ENCODE data around the gene BCAS1.

The BCAS1 gene

DNA sequence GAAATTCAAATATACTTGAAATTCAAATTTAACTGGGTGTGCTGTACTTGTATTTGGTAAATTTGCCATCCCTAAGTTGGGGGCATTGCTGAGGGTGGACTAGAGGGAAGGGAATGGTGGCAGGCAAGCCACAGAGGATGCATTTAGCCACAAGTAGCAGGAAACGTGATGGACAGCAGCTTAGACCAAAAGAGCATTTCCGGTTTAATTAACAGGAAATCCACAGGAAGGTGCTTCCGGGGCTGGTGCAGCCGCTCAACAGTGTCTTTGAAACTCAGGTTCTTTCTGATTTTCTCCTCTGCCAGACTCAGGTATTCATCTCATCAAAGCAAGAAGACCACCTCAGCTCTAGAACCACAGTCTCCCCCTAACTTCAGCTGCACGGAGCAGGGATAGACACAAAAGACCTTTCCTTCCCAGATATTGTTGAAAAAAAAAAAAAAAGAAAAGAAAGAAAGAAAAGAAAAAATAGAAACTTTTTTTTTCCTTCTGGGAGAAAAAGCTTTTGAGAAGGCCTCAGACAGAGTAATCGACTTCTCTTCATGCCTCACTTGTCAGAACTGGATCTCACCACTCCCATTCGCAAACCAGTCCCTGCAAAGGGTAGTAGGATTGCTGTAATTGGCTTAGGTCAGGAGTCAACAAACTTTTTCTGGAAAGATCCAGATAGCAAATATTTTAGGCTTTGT is 8.0 kb upstream of the BCAS1 start:
- no peak for DNase-seq (ENCODE audit: low read depth in 2 of 2)

DNA sequence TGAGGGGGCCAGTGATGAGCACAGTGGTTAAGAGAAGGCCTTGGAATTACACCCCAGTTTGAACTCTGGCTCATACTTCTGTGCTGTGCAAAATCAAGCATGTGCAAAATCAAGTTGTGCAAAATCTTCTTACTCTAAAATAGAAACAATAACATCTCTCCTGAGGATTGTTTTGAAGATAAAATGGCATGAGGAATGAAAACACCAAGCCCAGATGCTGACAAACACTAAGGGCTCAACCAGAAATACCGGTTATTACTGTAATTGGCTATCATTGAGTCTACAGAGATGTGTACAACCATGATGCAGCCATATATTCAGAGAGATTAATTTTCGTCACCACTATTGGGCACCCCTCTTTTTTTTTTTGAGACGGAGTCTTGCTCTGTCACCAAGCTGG is 5.9 kb upstream of the BCAS1 start:
- DNase-seq (ENCODE audit: low read depth in 2 of 2), result no peak

DNA sequence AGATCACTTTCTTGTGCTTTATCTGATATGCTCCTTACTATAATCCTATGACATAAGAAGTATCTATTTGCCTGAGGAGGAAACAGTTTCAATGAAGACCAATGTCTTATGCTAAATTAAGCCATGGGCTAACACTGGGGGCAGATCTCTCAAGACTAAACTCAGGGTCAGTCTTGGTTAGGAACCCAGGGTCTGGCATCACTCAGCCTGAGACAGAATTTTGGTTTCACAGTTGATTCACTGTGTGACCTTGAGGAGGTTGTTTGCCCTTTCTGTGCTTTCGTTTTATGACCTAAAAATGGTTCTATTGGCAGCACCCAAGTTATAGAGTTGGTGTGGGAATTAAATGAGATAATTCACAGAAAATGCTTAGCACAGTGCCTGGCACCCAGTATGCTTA is 4.9 kb upstream of the BCAS1 start:
- no peak for DNase-seq (ENCODE audit: low read depth in 2 of 2)

DNA sequence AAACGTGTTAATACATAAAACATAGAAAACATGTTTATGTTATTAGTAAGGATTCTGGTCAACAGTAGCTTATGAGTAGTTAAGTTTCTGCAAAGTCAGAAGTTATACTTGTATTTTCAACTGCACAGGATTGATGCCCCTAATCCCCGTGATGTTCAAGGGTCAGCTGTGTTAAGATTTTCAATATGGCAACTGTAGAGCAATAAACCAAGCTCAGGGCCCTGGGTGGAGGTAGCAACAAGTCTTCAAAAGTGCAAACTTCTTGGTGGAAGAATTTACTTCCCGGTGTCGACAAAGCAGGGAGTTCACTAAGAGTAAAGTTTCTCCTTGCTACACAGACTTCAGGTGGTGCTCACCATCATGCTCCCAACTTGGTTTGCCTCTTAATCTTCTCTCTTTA is 4.1 kb upstream of the BCAS1 start:
- DNase-seq (ENCODE audit: low read depth in 2 of 2), result no peak

DNA sequence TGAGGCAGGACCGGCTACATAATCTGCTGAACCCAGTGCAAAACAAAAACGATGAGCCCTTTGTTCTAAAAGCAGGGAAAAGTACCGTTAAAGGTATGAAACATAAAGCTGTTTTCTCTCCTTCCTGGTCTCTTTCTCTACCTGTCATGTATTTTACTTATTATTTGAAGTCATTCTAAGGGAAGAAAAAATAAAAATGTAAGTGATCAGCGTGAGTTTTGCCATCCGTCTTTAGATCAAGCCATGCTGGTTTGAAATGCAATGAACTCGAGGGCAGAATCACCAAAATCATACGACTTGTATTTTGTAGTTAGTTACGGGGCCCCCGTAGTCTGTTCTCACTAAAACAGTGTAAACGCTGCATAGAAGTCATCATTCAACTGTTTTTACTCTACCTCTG is 2.9 kb upstream of the BCAS1 start:
- no peak for DNase-seq (ENCODE audit: low read depth in 2 of 2)

DNA sequence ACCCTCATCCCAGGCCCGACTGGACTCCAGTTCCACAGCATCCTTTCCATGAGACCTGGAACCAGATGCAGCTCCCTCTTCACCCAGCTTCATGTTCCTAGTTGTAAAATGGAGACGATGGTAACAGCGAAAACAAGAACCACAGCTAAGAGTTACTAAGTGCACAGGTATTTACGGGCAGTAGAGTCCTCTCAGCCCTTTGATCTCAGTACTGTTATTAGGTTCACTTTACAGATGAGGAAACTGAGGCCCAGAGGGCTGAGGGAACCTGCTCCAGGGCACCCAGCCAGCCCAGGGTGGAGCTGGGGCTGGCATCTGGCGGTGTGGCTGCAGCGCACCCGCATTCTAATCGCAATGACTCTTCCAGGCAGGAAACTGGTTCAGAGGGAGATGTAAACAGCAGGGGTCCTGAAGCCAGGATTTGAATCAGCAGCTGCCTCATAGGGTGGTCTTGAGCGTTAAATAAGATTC is 858 bp downstream of the BCAS1 start:
- no peak for DNase-seq (ENCODE audit: low read depth in 2 of 2)

DNA sequence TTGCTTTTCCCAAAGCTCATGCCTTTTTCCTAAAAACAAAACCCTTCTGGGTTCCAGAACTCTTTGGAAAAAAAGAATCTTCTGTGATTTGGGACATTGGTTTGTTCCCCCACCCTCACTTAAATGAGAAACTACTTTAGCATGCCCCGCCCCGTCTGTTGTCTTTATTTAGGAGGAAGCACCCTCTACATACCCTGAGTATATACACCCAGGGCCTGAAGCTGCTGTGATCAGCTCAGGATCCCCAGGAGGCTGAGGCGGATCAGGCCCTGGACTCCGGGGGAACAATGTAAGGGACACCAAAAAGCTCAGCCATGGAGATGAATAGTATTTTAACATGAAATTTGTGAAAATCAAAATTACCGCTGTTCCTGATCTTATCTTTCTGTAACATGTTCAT is 1.4 kb downstream of the BCAS1 start:
- no peak for DNase-seq (ENCODE audit: low read depth in 2 of 2)

DNA sequence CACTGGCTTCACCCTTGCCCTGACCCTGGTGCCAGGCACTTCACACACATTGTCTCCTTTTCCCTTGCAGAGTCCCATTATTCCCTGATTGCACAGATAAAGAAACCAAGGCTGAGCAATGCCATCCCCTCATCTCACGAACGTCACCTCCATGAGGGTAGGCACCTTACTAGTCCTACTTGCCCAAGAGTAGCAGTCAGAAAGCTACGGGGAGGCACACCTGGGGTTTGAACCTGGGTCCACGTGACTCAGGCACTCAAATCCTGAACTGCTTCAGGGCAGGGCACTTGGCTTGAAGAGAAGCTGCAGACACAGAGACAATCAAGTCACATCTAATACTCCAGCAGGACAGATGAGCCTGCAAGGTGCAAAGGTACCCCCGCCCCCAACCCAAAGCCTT is 1.9 kb downstream of the BCAS1 start:
- DNase-seq (ENCODE audit: low read depth in 2 of 2), result no peak

DNA sequence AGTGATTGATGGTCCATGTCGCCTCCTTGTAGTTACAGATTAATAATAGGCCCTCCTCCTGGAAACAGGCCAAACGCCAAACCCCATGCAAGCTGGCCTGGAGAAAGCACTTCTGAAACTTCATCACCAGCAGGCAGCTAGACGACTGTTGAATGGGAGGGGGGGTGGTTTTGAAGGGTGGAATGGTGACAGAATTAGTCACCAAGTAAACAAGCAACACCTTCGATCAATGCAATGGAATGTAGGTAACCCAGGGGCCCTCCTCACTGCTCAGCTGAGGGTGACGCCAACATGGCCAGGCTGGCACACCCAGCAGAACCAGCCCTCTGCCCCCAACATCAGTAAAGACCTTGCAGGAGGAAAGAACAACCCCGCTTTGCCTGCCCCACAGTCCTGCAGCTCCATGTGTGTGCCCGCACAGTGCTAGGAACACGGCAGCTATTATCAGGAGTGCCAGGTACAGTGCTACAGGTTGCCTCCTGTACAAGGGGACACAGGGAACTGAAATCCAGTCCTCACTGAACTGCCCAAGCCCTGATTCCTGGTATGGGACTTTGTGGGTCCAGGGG is 2.7 kb downstream of the BCAS1 start:
- no peak for DNase-seq (ENCODE audit: low read depth in 2 of 2)

DNA sequence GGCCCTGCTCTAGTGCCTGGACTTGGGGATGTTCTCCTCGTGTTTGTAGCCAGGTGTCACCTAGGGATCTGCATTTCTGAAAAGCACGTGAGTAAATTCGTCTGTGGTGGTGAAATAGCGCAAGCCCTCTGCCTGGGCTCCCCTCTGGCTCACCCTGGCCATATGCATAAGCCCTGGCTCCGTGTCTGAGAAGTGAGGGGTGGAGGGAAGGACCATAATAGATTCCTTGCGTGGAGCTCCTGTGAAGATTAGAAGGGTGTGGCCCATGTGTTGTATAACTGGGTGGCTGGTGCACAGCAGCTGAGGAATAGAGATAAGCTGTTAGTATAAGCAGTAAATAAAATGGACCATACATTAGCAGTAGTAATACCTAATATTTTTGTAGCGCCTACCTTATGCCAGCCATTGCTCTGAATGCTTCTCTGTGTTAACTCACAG is 4.8 kb downstream of the BCAS1 start:
- no peak for DNase-seq (ENCODE audit: low read depth in 2 of 2)

DNA sequence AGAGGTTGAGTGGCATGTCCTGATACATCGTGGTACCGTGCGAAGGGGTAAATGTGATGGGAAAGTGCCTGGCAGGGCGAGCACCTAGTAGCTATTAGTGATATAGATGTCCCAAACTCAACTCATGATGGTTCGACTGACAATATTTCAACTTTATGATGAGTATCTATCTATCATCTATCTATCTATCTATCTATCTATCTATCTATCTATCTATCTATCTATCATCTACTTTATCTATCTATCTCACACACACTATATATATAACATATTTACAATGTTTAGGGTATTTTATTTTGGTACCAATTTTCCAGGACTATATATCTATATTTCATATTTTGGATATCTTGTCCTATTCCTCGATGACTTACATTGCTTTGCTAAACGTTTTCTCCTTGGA is 5.5 kb downstream of the BCAS1 start:
- no peak for DNase-seq (ENCODE audit: low read depth in 2 of 2)

DNA sequence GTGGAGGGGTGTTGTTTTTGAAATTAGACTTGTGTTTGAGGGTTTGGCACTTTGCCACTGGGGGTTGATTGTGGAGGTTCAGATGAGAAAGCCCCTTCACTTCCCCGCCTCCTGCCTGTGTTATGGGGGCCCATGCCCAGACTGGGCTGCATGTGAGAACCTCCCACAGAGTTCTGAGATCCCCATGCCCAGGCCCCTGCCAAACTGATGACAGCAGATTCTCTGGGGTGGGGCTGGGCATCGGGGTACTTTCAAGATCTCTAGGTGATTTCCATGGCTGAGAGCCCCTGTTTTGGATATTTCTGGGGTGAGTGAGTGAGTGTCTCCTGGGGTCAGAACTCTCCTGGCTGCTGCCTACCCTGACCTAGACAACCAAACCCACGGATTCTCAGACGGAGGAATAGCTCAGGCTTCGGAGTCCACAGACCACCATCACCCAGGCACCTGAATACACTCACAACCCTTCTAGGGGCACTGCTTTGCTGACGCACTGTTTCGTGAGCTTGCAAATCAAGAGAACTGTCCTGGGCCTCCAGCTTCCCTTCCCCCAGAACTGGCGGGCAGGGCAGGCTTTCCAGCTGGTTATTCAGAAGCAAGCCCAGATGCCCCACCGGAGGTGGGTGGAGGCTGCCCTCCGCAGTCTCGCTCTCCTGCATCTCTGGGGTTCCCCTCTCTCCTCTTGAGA is 6.3 kb downstream of the BCAS1 start:
- no peak for DNase-seq (ENCODE audit: low read depth in 2 of 2)

DNA sequence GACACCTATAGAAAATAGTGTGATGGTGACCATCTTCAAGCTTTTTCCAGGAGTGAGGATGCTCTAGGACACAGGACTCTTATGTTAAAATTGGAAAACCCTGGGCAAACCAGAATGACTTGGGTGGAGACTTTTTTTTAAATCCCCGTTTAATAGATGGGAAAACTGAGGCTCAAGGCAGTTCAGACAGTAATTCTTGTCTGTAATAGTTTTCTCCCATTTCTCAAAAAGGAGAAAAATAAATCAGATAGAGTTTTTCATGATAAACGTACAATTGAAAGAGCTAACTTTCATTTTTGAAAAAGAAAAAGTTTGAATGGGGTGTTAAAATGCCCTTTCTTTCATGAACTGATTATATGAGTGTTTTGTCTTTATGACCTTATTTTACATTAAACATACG is 6.8 kb downstream of the BCAS1 start:
- DNase-seq (ENCODE audit: low read depth in 2 of 2), result no peak

DNA sequence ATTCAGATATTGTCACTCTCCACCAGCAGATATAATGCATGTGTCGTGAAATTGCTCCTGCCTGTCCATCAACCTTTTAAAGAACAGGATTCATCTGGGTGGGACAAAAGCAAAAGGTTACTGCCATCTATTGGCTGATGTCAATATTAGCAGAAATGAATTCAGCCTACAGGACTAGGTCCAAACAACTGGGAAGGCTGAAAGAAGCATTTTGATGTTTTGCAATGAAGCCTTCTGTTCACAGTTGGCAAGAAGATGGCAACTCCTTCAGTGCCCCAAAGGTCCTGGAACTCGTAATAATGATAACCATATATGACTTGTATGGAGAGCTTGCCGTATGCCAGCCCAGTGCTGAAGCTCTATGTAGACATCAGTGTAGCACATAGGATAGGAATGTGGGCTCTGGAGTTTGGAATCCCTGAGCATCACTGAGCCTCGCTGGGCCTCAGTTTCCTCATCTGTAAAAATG is 7.5 kb downstream of the BCAS1 start:
- DNase-seq (ENCODE audit: low read depth in 2 of 2), result no peak

DNA sequence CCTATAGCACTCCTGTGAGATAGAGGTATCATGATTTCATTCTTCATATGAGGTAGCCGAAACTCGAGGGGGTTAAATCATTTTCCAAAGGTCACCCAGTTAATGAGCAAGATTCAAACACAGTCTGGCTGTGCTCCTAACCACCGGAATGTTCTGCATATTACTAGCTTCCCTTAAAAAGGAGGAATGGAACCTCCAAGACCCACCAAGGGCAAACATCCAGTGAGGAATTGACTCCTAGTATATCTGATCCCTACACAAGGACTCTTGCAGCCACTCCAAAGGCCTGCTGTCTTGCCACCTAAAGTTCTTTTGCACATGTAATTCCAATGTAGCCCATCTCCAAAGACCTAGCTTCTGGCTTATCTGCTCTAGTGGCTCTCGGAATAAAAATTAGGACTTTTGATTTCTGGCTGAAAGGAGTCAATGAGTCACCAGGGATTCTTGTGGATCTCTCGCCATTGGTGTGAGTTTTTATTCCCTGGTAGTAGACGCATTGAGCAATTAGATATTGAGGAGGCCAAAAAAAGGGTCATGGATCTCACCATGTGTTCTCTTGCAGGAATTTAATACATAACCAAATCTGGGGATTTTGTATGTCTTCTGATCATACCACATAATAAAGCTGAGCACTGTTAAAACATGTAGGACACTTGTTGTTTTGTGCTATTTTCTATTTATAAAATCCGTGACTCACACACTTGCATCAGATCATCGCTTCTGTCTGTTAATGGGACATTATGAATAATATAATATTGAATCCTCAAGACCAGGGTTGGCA is 9.1 kb downstream of the BCAS1 start:
- DNase-seq (ENCODE audit: low read depth in 2 of 2), result peak; percentile 49 to 56

DNA sequence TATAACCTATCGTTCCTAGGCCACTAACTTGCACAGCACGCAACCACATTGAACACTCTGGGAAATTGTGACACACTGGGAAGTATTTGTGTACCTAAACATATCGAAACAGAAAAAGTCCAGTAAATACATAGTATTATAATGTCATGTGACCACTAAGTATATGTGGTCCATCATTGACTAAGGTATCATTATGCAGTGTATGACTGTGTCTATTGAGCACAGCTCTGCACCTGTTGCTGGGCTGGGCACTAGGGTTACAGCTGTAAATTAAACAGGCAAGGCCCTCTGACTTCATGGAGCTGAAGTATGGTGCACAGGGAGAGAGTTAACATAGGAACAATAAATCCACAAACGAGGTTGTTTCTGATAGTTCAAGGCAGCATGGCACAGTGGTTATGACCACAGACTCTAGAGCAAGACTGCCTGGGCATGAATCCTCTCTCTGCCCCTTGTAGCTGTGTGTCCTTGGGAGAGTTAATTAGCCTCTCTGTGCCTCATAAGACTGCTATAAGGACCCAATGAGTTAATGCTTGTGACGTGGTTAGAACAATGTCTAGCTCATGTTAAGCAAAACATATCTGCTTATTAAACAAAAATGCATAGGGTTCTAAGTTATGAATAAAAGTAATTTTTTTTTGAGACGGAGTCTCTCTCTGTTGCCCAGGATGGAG is 10.6 kb downstream of the BCAS1 start:
- no peak for DNase-seq (ENCODE audit: low read depth in 2 of 2)

DNA sequence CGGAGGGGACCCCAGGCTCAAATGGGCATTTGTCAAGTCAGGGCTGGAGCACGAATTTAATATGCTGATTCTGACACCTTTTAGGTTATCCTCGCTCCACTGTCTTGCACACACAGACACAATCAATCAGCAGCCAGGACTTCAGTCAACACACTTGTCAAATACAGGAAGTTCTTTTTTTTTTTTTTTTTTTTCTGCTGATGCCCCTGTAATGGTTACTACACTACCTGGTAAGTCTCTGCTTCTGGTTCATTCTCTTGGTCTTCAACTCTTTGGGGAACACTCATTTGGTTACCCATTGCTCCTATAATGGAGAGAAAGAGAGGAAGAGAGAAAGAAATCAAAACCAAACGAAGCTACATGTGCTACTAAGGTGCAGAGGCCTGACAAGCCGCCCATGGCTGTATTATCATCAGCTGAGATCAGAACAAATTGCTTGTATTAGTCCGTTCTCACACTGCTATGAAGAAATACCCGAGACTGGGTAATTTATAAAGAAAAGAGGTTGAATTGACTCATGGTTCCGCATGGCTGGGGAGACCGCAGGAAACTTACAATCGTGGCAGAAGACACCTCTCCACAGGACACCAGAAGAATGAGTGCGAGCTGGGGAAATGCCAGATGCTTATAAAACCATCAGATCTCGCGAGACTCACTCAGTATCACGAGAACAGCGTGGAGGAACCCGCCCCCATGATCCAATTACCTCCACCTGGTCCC is 11.8 kb downstream of the BCAS1 start:
- DNase-seq (ENCODE audit: low read depth in 2 of 2), result no peak

DNA sequence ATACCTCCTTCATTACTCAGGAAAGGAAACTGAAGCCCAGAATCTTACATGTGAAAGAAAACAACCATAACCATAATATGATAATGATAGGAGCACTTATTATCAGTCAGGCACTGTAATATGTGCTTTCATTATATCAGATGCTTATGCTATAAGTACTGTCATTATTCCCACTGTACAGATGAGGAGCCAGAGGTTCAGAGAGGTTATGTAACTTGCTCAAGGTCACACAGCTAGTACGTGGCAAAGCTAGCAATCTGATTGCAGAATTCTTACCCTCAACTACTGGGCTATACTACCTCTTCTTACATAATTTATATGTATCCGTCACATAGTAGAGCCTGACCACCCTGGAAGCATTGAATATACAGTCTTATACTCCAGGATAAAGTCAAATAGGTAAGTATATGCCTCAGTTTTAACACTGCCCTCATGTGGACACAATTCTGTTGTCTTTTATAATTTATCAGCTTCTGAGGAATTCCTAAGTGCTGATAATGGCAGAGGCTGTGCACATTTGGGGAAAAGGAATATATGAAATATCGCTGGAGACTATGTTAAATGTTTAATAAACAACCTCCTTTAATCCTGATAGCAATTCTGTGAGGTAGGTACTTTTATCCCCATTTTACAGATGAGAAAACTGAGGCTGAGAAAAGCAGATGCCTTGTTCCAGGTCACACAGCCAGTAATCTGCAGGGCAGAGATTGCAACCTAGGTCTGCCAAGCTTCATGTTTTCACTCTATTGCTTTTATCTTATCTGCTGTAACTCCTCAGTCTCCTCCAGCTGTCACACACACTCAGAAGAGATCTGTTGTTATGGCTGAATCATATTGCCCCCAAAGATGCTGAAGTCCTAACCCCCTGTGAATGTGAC is 13.4 kb downstream of the BCAS1 start:
- no peak for DNase-seq (ENCODE audit: low read depth in 2 of 2)

DNA sequence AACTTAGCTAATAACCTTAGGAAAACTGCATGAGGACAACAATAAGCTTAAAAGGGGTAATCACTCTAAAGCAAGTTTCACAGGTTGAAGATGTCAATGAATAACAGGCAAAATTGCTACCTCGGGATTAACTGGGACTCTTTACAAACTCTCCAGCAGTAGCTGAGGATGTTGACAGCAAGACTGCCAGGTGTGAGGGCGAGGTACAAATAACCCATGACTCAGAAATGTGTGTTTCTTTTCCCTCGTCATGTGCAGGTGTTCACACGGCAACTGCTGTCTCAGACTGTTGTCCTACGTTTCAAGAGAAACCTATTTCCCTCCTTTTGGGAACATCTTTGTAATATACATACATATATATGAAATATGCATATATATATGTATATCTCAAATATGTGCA is 15.9 kb downstream of the BCAS1 start:
- no peak for DNase-seq (ENCODE audit: low read depth in 2 of 2)

DNA sequence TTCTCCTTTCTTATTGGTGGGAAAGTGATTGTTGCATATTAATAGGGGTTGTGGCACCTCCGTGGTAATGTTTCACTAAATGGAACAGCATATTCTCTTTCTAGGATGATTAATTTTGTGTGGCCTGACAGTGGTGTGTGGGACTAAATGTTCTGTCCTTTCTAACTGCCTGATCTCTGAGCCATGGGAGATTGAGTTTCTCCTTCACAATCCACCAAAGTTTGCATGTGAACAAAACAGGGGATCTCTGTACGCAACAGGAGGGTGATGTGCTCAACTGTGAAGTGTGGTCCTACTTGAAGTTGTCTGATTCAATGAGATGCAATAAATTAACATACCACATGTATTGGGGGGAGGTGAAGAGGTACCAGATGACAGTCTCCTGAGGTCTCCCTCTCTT is 19.3 kb downstream of the BCAS1 start:
- DNase-seq (ENCODE audit: low read depth in 2 of 2), result no peak
